Activated T-cell treated with anti-CD3 and anti-CD28 coated beads, Interleukin-2, amount 50 U/mL, for 72 hours (primary cell): ENCODE measurements around the gene CUL4A. TPM values are rescaled to one million over a fixed set of nuclear protein-coding genes. Genes with fewer than 3 reads are reported as not detected.

Experiments used
- ATAC-seq, 2 donors: fragments of 150-1000 bp; cut with Tn5 transposase; replicated peaks in 1 of 2; 2 replicates each; pipeline ENCODE4 v1.10.0; 2021; ENCODE audit warnings: moderate library complexity in 2 of 2, mild to moderate bottlenecking in 1 of 2
- DNase-seq, 2 donors: peaks; one replicate each; pipeline ENCODE4 v3.0.0; 2021 to 2022; ENCODE audit warnings: mixed read lengths in 1 of 2
- H3K27ac Mint-ChIP-seq: one replicate; pipeline ENCODE4 v1.8.0; 2022; ENCODE audit warnings: mild to moderate bottlenecking, moderate library complexity, mixed read lengths
- H3K27me3 Mint-ChIP-seq: one replicate; pipeline ENCODE4 v1.8.0; 2022; ENCODE audit warnings: low read depth, mixed read lengths
- H3K36me3 Mint-ChIP-seq, 2 donors: one replicate each; pipeline ENCODE4 v1.8.0; 2022; ENCODE audit warnings: mixed read lengths in 2 of 2, mild to moderate bottlenecking in 1 of 2; ENCODE audit not compliant: insufficient read depth in 2 of 2
- H3K4me1 Mint-ChIP-seq: one replicate; pipeline ENCODE4 v1.8.0; 2022; ENCODE audit warnings: low read depth, mixed read lengths
- H3K4me3 Mint-ChIP-seq, 2 donors: one replicate each; pipeline ENCODE4 v1.8.0; 2022; ENCODE audit warnings: mild to moderate bottlenecking in 2 of 2, mixed read lengths in 2 of 2, moderate library complexity in 2 of 2
- H3K9me3 Mint-ChIP-seq, 2 donors: one replicate each; pipeline ENCODE4 v1.8.0; 2022; ENCODE audit warnings: mixed read lengths in 2 of 2
- total RNA-seq, 2 donors: library from RNA; stranded (reverse); gene quantifications; one replicate each; pipeline ENCODE4 v1.2.3, GENCODE V29; 2022

CUL4A gene
- total RNA-seq, 2 donors from 2014 or later, result 71.4 to 82.1 TPM

DNA sequence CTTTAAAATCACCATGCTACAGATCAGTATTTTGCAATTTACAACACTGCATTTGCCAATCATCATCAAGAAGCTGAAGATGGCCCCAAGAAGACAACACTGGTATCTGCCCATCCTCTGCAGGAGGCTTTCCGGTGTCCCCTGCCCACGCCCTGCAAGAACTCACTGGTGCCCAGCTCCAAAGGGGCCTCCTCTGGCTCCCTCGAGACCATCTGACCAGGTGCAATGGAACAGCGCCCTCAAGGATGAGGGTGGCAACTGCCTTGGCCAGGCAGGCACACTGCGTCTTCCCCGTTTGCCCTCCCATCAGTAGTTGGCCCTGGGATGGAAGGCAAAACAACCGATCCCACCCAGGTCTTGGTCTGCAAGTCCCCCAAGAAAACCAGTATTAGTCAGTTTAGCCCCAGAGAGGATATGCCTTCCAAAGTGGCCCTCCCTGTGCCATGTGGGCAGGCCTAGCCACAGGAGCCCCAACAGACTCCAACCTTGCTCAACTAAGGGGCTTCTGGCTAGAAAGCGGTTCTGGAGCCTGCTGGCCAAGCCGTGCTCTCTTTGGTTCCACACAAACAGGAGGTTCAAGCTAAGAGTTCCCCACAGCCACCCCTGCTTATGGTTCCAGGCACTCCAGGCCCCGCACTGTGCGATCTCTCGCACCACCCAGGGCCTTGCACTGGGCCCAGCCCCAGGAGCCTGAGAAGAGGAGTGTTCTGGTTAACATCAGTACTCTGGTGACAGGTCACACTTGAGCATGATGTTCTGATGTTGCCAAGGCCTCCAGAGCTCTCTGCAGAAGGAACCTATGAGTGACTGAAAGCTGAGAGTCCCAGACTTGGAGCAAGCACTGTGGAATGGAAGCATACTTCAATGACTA lies 5.7 kb upstream of the CUL4A start:
- Mint-ChIP-seq H3K27me3 (no peaks in the 10 kb centered on the region), H3K4me1 (peaks cover 55% of the 10 kb centered on the region), H3K9me3 (no peaks in the 10 kb centered on the region), H3K4me3 (no peak overlapping the region), H3K27ac (peak overlapping the region; percentile 62), H3K36me3 (peaks cover 3 to 5% of the 10 kb centered on the region in 2 donors)
- no peak for ATAC-seq
- DNase-seq, result no peak

DNA sequence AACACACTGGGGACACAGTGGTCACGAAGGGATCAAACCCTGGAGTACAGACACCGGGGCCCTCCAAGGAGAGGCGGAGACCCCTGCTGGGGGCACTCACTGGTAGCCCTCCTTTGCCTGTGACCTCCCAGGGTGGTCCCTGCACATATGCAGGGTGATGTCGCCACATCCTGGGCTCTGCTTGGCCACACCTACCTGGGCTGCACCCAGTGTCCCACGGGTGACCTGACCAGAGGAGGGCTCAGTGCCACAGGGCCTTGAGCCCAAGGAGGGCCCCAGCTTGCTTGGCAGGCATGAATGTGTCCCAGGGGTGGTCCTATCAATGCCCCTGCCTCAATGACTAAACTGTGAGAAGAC lies 5.1 kb upstream of the CUL4A start:
- DNase-seq (no peak), ATAC-seq (no peak)
- Mint-ChIP-seq H3K27me3 (no peaks in the 10 kb centered on the region), H3K9me3 (no peaks in the 10 kb centered on the region), H3K27ac (peak overlapping the region; percentile 62), H3K36me3 (peaks cover 3 to 5% of the 10 kb centered on the region in 2 donors), H3K4me1 (peaks cover 55% of the 10 kb centered on the region), H3K4me3 (no peak overlapping the region)

DNA sequence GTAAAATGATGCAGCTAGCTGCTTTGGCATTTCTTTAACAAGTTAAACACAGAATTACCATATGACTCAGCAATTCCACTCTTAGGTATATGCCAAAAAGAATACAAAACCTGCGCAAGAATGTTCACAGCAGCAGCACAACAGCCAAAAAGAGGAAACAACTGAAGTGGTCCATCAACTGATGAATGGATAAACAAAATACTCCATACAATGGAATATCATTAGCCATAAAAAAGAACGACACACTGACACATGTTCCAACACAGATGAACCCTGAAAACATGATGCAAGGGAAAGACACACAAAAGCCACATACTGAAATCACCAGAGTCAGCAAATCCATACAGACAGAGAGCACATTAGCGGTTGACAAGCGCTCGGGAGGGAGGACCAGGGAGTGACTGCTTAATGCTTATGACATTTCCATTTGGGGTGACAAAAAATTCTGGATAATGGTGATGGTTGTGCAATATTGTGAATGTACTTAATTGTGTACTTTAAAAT lies 3.9 kb upstream of the CUL4A start:
- ATAC-seq (no peak), DNase-seq (peak in 1 of 2 donors; percentile 26)
- Mint-ChIP-seq H3K36me3 (peaks cover 3 to 5% of the 10 kb centered on the region in 2 donors), H3K4me3 (peak overlapping the region; percentile 91 to 93), H3K27ac (peak overlapping the region; percentile 93), H3K9me3 (no peaks in the 10 kb centered on the region), H3K27me3 (no peaks in the 10 kb centered on the region), H3K4me1 (peaks cover 57% of the 10 kb centered on the region)

DNA sequence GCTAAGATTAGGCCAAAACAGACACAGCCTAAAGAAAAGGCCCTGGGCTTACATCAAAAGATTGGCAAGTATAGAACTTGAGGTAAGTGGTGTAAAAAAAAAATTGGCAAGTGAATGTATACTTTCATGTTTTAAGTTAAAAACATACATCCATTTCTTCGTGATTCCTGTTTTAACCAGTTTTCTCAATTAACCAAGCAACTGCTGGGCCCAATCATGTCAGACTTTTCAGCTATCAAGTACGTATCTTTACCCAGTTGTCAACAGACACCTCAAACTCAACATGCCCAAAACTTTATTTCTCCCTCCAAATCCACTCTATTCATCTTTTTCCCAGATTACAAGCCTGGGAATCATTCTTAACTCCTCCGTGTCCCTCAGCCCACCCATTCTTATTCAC lies 2.0 kb upstream of the CUL4A start:
- H3K9me3 Mint-ChIP-seq, result no peaks in the 10 kb centered on the region
- ATAC-seq (no peak), DNase-seq (no peak)

DNA sequence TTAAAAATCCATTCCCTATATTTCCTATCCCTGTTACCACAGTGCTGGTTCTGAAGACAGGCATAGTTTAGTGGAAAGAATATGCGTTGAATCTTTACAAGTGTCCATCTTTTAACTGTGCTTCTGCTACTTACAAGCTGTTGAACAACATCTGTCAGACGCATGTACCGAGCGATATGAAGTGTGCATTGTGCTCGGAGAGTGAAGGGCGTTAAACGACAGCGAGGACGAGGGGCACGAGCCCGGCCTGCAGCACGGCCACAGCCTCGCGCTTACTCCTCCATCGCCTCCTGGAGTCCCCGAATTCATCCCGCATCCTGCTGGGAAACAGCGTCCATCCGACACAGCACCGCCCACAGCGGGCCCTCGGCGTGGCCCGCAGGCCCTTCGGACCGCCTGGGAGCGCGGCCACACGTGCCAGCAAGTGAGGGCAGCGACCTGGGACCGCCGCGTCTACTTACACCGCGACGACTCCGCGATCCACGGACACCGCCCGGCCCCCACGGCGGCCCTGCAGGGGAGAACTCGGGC lies 1.5 kb upstream of the CUL4A start:
- H3K4me3 Mint-ChIP-seq, result peak overlapping the region; percentile 91 to 93
- ATAC-seq (peak; percentile 1 to 10), DNase-seq (no peak)
- peaks cover 5 to 17% of the 10 kb centered on the region in 2 donors for H3K36me3 Mint-ChIP-seq
- peak overlapping the region; percentile 79 for H3K27ac Mint-ChIP-seq
- H3K27me3 Mint-ChIP-seq, result no peaks in the 10 kb centered on the region
- H3K9me3 Mint-ChIP-seq, result no peaks in the 10 kb centered on the region
- H3K4me1 Mint-ChIP-seq, result peaks cover 71% of the 10 kb centered on the region

More for the DNA sequence above, 2.0 kb upstream of the CUL4A start:
- Mint-ChIP-seq H3K27me3 (no peaks in the 10 kb centered on the region), H3K4me1 (peaks cover 72% of the 10 kb centered on the region), H3K4me3 (peak overlapping the region; percentile 91 to 93), H3K36me3 (peaks cover 5 to 17% of the 10 kb centered on the region in 2 donors), H3K27ac (peak overlapping the region; percentile 79)

DNA sequence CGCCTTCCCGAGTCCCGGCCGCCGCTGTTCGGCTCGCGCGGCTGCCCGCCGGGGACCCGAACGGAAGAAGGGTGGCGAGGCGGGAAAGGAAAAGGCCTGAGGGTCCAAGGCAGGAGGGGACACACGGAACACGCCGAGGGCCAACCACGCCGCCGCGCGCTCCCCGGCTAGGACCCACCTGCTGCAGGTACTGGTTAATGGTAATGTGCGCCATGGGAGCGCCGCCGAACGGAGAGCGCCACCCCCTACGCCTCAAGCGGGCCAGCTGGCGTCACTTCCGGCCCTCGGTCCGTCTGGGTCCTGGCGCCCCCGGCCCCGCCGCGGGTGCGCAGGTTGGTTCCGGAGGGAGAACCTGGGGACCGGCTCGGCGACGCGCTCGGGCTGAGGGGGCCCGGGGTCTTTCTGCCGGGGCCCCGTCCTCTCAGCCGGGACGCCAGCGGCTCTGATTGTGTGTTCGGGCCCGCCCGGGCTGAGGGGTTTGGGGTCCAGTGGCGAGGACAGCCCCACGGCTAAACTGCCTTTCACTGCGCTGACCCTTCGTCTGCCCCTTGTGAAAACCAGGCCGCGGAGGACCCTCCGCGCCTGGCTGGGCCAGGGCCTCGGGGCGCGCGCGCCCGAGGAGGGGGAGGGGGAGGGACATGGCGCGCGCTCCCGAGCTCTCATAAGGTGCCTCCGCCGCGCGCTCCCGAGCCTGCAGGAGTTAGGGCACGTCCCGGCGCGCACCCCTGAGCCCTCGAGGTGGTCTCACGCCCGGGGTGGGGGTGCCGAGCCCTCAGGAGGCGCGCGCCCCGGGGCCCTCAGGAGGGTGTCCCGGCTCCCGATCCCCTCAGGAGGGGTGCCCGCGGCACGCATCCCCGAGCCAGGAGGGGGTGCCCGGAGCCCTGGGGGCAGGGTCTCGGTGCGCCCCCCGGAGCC lies 735 bp upstream of the CUL4A start, which contains the start of gene PCID2:
Gene PCID2, minus strand, starts transcription at position 249 of the 915 bp plus-strand sequence. Its CDS starts 35 bp downstream, at position 214.
- H3K36me3 Mint-ChIP-seq, result peaks cover 5 to 17% of the 10 kb centered on the region in 2 donors

DNA sequence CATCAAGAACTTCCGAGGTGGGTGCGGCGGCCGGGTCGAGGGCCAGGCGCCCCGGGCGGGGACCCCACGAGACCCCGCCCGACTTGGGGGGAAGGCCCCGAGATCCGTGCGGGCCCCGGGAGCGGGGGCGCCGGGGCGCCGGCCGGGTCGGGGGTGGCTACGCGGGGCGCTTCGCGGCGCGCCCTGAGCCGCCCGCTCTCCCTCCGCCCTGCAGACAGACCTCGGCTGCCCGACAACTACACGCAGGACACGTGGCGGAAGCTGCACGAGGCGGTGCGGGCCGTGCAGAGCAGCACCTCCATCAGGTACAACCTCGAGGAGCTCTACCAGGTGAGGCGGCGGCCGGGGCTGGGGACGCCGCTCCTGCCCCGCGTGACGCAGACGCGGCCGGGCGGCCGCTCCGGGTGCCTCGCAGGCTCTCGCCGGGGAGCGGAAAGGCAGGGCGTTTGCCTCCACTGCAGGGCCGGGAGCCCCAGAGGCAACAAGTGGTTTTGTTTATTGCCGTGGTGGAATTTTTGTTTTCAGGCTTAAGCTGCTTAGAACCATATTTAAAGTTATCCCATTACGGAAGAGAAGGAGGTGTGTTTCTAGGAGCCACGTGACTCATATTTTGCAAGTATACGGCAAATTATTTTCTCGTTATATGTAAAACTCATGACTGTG lies 477 bp downstream of the CUL4A start:
- peak overlapping the region; percentile 78 for H3K27ac Mint-ChIP-seq
- peaks cover 5 to 16% of the 10 kb centered on the region in 2 donors for H3K36me3 Mint-ChIP-seq
- H3K4me1 Mint-ChIP-seq, result peaks cover 56% of the 10 kb centered on the region
- H3K9me3 Mint-ChIP-seq, result no peaks in the 10 kb centered on the region
- H3K27me3 Mint-ChIP-seq, result no peaks in the 10 kb centered on the region
- DNase-seq (peak; percentile 73), ATAC-seq (peak; percentile 44 to 51)
- peak overlapping the region; percentile 83 to 89 for H3K4me3 Mint-ChIP-seq

More for the DNA sequence above, 735 bp upstream of the CUL4A start, which contains the start of gene PCID2:
- Mint-ChIP-seq H3K4me3 (peak within 1 kb of the TSS; percentile 91 to 93), H3K27me3 (no peaks in the 10 kb centered on the region), H3K9me3 (no peaks in the 10 kb centered on the region), H3K4me1 (peaks cover 64% of the 10 kb centered on the region), H3K27ac (peak within 1 kb of the TSS; percentile 79)
- ATAC-seq (peak; percentile 80 to 82), DNase-seq (peak; percentile 92 to 95)

DNA sequence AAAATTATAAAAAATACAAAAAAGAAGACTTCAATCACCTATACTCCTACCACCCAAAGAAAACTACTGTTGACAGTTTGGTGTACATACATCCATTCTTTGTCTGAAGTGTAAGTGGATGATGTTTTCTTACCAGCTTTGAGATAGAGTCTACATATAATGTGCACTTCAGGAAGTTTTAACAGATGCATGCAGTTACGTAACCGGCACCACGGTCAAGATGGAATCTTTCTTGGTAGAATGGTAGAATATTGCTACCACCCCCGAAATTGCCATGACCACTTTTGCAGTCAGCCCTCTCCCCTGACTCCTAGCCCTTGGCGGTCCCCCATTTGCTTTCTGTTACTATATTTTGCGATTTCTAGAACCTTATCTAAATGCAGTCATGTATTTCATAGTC lies 1.4 kb downstream of the CUL4A start:
- ATAC-seq (no peak), DNase-seq (no peak)
- H3K27me3 Mint-ChIP-seq, result no peaks in the 10 kb centered on the region
- H3K9me3 Mint-ChIP-seq, result no peaks in the 10 kb centered on the region
- H3K27ac Mint-ChIP-seq, result no peak overlapping the region
- H3K4me3 Mint-ChIP-seq, result peak overlapping the region; percentile 83 to 89
- peaks cover 47% of the 10 kb centered on the region for H3K4me1 Mint-ChIP-seq
- peaks cover 3 to 15% of the 10 kb centered on the region in 2 donors for H3K36me3 Mint-ChIP-seq

DNA sequence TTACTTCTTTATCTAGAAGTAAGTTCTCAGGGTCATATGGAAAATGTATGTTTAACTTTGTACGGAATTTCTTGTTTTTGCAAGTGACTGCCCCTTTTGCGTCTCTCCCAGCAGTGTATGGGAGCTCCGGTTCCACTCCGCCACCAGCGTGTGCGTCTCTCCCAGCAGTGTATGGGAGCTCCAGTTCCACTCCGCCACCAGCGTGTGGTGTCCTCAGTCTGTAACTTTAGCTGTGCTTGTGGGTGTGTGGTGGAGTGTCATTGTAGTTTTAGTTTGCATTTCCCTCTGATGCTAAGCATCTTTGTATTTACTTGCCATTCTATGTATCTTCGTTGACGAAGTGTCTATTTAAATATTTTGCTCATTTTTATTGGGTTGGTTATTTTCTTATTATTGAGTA lies 2.4 kb downstream of the CUL4A start:
- ATAC-seq, result no peak
- no peaks in the 10 kb centered on the region for H3K27me3 Mint-ChIP-seq
- H3K9me3 Mint-ChIP-seq, result no peaks in the 10 kb centered on the region
- peaks cover 3 to 15% of the 10 kb centered on the region in 2 donors for H3K36me3 Mint-ChIP-seq
- peaks cover 38% of the 10 kb centered on the region for H3K4me1 Mint-ChIP-seq
- peak overlapping the region; percentile 55 for H3K27ac Mint-ChIP-seq
- DNase-seq, result peak in 1 of 2 donors; percentile 18
- peak overlapping the region; percentile 41 to 83 for H3K4me3 Mint-ChIP-seq

DNA sequence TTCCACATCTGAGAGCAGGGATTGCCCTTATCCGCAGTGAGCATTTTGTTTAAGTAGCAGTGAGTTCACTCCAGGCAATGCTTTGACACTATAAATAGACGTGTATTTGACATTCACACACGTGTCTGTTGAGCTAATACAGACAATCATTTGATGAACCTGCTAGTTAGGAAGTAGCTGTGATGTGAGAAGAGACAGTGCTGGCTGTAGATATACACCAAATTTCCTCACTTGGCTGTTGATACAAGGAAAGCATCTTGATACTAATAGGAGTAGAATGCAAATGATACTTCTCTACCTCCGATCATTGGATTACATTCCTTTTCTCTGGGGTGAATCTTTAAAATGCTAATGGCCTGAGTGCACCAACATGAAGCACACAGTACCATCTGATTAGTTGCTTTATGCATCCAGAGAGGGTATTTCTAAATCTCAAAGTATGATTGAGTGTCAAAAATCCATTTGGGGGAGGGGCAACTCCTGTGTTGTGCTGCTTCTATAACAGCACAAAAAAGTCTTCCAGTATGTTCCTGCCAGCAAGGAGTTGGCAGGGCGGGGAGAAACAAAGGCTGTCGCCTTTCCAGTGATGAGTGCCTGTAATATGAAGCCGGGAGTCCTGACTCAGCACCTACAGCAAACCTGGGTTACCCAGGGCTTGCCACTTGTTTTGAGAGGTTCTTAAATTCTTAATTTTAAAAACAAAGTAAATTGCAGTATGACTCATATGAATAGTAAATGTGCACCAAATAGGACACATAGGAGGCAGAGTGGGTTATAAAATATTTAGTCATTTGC lies 7.0 kb downstream of the CUL4A start:
- no peak for DNase-seq
- Mint-ChIP-seq H3K27ac (peak overlapping the region; percentile 64), H3K4me3 (no peak overlapping the region), H3K4me1 (peaks cover 13% of the 10 kb centered on the region), H3K9me3 (no peaks in the 10 kb centered on the region), H3K27me3 (no peaks in the 10 kb centered on the region), H3K36me3 (peaks cover 3 to 14% of the 10 kb centered on the region in 2 donors)
- ATAC-seq, result peak in 1 of 2 donors; percentile 37

DNA sequence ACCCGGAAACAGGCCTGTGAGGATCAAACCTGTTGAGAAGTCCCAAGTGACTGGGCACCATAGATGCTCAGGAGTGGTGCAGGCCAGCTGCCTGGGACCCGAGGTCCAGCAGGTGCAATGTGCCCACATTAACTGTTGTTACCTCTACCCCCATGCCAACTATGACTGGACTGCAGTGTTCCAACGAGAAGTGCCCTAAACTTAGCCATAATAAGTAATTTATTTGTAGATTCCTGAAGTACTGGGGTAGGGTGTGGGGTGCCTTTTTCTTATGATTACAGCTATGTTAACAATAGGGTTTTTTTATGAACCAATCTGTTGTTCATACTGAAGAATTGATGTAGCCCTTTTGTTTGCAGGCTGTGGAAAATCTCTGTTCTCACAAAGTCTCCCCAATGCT lies 9.2 kb downstream of the CUL4A start:
- Mint-ChIP-seq H3K27me3 (no peaks in the 10 kb centered on the region), H3K4me3 (no peak overlapping the region), H3K27ac (no peak overlapping the region), H3K36me3 (peaks cover 2 to 16% of the 10 kb centered on the region in 2 donors), H3K9me3 (no peaks in the 10 kb centered on the region), H3K4me1 (peaks cover 7% of the 10 kb centered on the region)
- DNase-seq, result no peak
- no peak for ATAC-seq
